ENCODE results near the gene PLEKHA7.
A peak's percentile ranks its signal among the peaks of the same experiment; 100 is the strongest.

PLEKHA7 gene

DNA sequence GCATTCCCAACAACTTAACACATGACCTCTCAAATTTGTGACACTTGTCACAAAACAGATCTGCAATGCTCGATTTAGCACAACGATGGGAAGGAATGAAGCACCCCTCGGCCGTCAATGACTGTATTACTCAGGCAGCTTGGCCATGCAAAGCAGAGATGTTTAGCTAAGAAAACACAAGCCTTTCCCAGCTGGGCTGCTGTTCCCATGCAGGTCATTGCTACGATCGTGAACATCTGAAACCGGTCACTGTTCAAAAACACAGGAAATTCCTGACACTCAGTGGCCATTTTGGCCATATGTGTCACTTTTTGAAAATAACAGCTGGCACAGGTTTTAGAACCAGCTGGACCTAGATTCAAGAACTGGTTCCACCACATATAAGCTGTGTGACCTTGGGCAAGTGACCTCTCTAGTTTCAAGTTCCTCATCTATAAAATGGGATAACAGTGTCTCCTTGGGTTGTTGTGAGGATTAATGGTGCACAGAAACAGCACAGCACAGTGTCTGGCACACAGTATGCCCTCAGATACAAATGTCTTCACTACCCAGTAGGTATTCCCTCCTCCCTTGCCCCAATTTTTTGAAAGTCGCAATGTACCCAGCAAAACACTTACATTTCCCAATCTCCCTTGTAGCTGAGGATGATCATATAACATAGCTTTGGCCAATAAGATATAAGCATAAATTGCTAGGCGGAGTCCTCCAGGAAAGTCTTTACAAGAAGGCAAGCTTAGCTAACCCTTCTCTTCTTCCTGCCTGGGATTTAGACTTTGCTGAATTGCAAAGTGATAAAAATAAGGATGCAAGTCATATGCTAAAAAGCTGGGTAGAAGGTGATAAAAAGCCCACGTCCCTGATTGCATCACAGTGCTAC, 182.7 kb downstream of the PLEKHA7 start:
- no peak for DNase-seq

GRCh38 chr11:16827139-16827538, 187.1 kb downstream of the PLEKHA7 start:
- no peak for DNase-seq

GRCh38 chr11:16825968-16826367, 188.2 kb downstream of the PLEKHA7 start:
- no peak for DNase-seq

DNA sequence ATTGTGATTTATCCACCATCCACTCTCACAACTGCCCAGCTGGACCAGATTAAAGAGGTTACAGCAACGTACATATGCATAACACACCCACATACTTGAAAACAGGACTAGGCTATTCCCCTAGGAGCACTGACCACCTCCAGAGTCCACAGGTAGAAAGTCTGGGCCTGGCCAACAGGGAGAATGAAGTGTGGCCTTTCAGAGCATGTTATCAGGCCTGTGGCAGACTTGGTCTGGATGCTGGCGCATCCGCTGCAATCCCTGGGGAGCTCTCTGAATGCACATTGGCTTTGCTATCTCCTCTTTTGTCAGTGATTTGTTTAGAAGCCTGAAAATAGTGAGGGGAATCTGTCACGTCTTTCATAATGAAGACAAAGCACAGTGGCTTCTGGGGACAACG, 189.1 kb downstream of the PLEKHA7 start:
- no peak for DNase-seq

DNA sequence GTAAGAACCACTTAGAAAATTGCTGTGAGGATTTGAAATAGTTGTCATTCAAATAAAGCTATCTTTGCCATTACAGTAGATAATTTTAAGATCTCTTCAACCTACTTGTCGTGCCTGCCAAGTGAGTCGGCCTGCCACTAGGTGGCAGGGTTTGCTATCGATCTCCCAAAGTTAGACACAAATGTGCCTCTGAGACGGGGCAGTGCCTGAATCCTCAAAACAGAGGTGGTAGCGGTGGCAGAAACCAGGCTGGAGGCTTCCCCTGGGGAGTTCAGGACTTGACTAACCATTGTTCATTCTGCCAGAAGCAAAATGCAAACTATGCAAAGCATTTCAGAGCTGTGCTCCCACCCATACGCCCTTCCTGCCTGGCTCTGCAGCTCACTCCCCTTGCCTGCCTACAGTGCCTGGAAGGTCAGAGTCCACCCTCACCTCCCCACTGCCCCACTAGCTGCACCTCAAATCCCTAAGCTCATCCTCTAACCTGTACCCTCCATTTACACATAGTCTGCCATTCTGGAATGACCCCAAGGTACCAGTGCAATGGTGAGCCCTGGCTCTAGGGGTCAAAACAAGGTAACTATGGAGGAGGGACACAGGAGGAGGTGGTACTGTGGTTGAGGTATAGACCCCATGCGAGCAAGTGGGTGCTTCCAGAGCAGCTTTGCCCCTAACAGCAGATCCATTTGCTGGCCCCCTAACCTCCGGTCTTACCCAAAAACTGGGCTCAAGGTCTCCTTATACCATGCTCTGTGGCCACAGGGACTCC, 193.7 kb downstream of the PLEKHA7 start:
- peak; percentile 90 for DNase-seq

DNA sequence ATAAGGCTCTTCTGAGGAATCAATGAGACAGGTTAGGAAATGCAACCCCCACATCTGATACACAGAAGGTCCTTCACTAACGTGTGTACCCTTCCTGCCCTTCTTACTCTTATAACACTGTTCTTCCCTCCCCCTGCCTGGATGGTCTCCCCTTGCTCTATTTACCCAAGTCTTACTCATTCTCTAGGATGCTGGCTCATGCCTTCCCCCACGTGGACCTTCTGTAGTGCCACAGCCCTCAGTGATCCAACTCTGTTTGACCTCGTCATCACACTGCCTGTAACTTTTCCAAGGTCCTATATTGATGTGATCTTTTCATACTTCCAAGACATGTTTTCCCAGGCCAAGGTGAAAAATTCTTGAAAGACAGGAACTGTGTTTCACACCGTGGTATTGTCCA, 195.9 kb downstream of the PLEKHA7 start:
- DNase-seq, result no peak

DNA sequence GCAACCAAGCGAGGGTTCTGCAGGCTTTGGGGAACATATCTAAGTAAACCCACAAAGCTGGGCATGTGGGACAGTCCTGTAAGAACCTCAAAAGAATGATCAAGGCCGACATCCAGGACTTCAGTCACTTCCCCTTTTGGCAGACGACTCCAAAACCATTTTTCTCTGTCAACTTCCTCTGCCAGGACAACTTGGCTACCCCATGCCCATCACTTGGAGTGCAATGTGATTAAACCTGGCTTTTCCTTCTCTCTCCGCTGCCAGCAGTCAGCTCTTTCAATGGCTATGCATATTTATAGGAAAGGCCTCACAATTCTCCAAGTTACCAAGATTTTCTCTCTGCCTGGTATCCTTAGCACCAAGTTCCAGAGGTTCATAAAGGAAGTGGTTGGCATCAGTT, 196.9 kb downstream of the PLEKHA7 start:
- peak; percentile 72 for DNase-seq

DNA sequence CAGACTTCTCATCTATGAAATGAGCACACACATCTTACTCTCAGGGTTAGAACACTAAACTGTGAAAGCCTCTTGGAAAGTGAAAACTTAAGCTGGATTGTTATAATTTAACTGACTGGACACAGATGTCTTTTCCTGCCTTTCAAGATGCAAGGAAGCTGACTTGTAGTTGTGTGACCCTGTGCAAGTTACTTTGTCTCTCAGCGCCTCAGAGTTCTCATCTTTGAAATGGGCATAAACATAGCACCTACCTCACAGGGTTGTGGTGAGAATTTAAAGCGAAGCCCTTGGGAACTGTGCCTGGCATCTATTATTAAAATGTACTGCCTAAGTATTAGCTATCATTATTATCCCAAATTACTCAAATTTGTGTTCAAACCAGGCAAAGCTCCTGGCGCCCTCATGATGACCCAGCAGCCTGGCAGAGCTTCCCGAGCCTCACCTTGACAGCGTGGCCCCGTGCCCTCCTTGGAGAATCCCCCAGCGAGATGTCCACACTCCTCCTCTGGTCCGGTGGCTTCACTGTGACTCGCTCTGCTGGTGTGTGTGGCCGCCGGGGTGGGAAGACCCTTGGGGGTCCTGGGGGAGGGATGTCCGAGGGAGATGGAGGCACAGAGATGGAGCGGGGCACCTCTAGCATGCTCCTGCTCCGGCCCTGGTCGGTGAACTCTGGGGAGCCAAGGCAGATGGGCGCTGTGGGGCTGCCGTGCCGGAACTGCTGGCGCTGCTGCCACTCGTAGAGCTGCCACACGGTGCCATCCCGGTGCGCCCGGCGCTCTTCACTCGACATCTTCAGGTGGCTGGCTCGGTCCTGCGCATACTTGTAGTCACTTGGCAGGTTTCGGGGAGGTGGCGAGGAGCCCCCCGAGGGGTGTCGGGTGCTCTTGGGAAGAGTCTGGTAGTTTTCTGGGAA, 197.6 kb downstream of the PLEKHA7 start:
- no peak for DNase-seq

DNA sequence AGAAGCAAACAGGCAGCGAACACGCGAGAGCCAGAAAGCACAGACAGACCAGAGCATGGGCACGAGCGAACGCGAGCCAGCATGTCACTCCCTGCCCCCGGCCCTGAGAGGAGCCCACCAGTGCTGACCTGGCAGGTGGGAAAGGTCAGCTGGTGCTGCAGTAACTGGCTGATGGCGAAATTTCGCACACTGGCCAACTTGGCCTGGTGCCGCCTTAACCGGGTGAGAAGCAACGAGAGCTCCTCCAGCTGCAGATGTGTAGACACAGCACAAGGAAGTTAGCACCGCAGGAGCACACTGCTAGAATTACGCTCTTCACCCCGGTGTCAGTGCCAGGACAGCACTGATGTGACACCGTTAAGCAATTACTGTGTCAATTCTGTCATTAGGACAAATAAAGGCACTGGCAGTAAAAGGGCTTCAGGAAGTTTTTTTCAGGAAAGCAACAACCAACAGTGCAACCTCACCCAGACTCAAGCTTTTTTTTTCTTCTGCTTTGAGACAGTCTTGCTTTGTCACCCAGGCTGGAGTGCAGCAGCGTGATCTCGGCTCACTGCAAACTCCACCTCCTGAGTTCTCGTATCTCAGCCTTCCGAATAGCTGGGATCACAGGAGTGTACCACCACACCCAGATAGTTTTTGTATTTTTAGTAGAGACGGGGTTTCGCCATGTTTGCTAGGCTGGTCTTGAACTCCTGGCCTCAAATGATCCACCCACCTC, 199.0 kb downstream of the PLEKHA7 start:
- DNase-seq, result peak; percentile 54

- peak; percentile 44 for DNase-seq
Measured at GRCh38 chr11:16814410-16815046, 199.7 kb downstream of the PLEKHA7 start.

DNA sequence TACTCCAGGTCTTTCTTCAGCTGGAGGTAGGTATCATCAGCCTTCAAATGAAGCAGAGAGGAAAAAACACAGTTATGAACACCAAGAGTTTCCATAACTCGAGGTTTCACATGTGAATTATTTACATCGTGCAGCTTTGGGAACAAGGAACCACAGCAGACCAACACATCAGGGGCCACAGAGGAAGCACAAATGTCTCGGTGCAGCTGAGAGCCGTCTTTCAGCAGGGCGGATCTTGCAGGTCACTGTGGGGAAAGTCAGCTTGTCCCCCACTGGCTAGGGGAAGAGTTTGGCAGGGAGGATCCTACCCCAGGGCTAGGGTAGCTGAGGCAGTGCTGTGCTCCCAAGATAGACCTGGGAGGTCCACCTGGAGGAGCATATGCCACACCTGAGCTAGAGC, 201.1 kb downstream of the PLEKHA7 start:
- DNase-seq, result no peak

DNA sequence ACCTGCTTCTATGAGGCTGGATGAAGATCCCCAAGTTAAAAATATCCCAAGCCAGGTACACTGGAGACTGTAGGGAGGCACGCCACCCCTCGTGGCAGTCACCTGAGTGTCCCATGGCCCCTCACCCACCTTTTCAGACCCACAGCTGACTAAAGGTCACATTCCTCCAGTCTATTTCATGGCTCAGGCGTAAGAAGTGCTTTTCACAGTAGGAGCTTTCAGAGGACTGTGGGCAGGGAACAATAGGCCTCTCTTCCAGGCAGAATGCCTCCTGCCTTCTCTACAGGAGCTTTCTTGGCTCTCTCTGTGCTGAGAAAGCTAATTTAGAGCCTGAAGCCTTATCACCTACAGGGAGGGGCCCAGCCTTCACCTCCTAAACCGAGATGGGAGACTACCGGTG, 201.9 kb downstream of the PLEKHA7 start:
- no peak for DNase-seq

DNA sequence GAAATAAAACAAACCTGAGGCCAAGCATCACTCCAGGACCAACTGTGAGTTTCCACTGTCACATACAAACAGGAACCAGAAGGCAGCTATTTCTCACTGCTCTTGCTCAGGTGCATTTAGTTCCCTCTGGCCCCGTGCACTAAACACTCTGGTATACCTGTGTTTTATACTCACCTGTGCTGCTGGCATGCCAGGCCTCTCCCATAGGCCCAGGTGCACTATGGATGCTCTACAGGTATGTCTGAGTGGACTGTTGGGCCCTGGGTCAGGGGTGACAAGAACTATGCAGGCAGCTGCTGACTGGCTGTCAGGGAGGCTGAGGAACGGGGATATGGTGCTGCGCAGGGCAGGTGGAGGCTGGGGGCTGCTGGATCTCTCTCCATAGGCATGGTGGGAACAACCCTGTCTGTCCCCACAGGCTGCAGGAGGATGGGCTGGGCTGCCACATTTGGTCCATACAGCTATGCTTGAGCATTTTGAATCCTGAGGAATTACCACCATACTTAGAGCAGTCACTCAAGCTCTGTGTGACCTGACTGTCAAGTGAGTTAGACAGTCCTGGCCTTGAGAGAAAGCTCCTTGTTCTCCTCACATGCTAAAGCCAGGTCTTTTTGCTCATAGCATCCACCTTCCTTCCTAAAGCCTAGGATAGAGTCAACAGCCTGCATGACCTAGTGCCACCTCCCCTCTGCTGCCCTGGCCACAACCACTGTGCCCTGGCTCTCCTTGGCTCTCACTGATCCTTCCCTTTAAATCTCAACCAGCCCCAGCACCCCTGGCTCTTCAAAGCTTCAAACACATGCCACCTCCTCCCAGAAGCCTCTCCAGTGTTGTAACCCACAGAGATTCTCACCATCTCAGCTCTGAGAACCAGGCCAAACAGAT, 202.8 kb downstream of the PLEKHA7 start:
- no peak for DNase-seq

DNA sequence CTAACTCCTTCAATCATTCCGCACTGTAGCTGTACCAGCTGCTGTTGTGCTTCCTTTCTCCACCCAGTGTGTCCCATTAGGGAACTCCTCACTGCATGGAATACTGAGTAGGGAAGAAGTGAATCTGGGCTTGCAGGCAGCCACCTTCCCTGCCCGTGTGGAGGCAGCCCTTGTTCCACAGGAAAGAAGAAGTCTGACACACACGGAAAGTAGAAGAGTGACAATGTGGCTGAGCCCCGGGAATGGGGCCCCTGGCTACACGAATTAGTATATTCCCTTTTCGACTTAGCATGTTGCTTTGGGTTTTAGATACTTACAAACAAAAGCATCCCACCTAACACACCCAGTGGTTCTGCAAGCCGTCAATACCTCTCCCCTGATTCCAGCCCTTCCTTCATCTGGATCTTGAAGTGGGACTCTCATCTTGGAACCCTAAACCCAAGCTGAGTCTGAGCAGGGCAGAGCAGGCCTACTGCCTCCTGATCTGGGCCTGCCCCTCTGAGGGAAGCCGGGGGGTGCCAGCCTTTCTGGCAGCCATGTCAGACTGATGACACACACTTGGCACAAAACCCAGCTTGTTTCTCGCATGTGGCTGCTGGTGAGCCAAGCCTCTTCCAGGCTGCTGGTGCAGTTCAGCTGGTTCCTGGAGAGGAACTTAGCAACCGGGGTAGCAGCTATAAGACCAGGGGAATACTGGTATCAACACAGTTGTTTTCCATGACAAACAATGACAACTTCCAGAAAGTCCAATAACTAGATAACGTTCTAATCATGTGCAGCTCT, 204.1 kb downstream of the PLEKHA7 start:
- peak; percentile 32 for DNase-seq

- DNase-seq, result peak; percentile 67
Measured at GRCh38 chr11:16807306-16807705, 206.9 kb downstream of the PLEKHA7 start.

GRCh38 chr11:16806791-16807190, 207.4 kb downstream of the PLEKHA7 start:
- DNase-seq, result no peak

- DNase-seq, result no peak
Measured at GRCh38 chr11:16805938-16806337, 208.3 kb downstream of the PLEKHA7 start.

DNA sequence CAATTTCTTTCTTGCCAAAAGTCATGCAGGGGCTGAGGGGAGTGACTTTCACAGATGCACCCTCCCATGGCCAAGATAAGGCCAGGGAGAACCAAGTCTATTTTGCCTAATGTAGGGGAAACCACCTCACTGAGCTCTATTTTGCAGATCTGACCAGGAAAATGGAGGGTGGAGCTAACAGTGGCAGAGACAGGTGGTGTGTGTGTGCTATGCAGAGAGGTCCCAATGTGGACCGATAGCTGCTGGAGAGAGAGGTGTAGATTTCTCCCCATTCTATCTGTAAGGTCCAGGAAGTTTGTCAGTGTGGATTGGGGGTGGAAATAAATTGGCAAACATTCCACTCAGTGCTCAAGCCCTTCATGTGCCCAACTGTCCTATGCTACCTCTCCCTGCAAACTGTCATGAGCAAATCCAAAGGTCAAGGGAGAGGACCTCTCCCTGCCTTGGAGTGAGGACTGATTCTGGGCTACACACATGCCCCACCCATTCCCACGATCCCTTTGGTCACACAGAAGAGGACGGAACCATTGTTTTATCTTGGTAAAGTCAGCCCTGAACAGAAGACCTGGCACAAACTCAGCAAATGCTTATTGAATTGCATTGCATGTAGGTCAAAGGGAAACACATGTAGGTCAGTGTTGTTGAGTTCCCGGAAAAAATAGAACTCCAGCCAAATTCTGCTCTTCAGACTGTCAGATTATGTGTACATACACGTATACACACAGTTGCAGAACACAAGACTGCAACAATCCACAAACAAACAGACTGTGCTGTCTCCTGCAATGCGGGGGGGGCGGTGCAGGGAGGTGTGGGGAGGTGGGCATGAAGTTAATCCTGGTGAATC, 209.9 kb downstream of the PLEKHA7 start:
- peak; percentile 34 for DNase-seq
